ENCODE data around the gene ZFPM1. TPM values are rescaled to one million over a fixed set of nuclear protein-coding genes. Genes with fewer than 3 reads are reported as not detected.

Gene ZFPM1
- total RNA-seq, 3 donors from 2014 or later: 14.2 to 17.3 (median 15.9) TPM

DNA sequence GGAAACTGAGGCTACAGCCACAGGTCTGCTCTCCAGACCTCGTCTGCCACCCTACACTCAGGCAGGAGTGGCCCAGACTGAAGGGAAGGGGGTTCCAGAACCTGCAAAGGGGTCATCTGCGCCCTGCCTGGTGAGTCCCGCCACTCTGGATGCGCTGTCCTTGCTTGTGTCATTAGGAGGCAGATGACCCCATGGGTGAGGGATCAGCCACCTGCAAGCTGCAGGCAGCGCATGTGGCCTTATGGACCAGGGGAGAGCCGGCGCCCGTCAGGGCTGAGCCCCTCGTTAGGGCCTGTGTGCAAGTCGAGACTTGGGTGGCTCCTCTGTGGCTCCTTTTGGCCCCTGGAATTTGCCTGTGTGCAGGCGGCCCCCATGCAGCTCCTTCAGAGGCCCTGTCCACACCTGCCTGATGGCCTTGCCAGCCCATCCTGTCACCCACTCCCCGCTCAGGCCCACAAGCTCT, 5.7 kb downstream of the ZFPM1 start:
- peaks cover 48% of the 10 kb centered on the region for H3K4me1 Mint-ChIP-seq (ENCODE audit: low read depth)

DNA sequence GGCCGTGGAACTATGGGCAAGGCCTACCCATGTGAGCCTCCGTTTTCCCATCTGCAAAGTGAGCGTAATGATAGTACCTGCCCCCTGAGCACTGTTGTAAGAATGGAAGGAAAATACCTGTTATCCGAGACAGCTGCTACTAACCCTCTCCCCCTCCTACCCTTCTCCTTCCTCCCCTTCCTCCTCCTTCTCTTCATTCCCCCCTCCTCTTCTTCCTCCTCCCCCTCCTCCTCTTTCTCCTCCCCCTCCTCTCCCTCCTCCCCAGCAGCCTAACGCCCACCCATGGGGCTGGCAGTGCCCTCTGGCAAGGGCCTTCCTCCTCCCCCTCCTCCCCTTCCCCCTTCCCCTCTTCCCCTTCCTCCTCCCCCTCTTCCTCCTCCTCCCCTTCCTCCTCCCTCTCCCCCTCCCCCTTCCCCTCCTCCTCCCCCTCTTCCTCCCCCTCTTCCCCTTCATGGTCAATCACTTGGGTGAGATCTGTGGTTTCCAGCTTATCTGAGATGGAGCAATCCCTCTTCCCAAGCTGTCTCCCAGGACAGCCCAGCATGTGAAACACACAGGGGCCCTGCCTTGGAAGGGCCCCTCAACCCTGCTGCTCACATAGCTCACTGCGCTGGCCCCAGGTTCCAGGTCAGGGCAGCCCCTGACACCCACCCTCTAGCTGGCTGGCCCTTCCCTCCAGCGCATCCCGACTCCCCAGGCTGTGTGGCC, 6.4 kb downstream of the ZFPM1 start:
- DNase-seq (no peak), ATAC-seq (no peak)
- Mint-ChIP-seq H3K4me3 (no peak overlapping the region), H3K36me3 (ENCODE audit: insufficient read depth) (no peaks in the 10 kb centered on the region), H3K9me3 (no peaks in the 10 kb centered on the region), H3K4me1 (ENCODE audit: low read depth) (peaks cover 56% of the 10 kb centered on the region), H3K27me3 (ENCODE audit: low read depth) (no peaks in the 10 kb centered on the region)

More for the DNA sequence above, 5.7 kb downstream of the ZFPM1 start:
- H3K27me3 Mint-ChIP-seq (ENCODE audit: low read depth): no peaks in the 10 kb centered on the region
- no peak for ATAC-seq
- H3K4me3 Mint-ChIP-seq: no peak overlapping the region
- H3K9me3 Mint-ChIP-seq: no peaks in the 10 kb centered on the region
- no peak for DNase-seq
- H3K36me3 Mint-ChIP-seq (ENCODE audit: insufficient read depth): no peaks in the 10 kb centered on the region

DNA sequence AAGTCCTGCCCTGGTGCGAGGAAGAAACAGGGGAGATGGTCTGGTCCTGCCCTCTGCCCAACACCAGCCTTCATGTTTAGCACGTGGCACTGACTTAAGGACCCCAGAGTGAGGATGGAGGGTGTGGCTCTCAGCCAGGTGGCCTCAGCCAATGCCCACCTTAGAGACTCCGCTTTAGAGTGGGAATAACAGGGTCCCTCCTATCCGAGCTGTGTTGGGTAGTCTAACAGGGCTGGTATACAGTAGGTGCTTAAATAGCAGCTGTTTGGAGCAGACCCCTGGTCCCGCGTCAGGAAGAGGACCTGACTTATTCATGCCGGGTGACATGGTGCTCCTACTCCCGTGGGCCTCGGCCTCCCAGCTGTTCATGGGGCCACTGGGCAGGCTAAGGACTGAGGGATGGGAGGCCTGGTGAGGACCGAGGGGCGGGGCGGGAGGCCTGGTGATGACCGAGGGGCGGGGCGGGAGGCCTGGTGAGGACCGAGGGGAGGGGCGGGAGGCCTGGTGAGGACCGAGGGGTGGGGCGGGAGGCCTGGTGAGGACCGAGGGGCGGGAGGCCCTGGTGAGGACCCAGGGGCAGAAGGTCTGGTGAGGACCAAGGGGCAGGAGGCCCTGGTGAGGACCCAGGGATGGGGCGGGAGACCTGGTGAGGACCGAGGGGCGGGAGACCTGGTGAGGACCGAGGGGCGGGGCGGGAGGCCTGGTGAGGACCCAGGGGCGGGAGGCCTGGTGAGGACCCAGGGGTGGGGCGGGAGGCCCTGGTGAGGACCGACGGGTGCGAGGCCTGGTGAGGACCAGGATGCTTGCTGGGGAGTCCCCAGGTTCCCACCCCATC, 7.6 kb downstream of the ZFPM1 start:
- no peaks in the 10 kb centered on the region for H3K36me3 Mint-ChIP-seq (ENCODE audit: insufficient read depth)
- ATAC-seq (no peak), DNase-seq (no peak)
- H3K9me3 Mint-ChIP-seq: no peaks in the 10 kb centered on the region
- peaks cover 66% of the 10 kb centered on the region for H3K4me1 Mint-ChIP-seq (ENCODE audit: low read depth)
- no peak overlapping the region for H3K4me3 Mint-ChIP-seq
- no peaks in the 10 kb centered on the region for H3K27me3 Mint-ChIP-seq (ENCODE audit: low read depth)

DNA sequence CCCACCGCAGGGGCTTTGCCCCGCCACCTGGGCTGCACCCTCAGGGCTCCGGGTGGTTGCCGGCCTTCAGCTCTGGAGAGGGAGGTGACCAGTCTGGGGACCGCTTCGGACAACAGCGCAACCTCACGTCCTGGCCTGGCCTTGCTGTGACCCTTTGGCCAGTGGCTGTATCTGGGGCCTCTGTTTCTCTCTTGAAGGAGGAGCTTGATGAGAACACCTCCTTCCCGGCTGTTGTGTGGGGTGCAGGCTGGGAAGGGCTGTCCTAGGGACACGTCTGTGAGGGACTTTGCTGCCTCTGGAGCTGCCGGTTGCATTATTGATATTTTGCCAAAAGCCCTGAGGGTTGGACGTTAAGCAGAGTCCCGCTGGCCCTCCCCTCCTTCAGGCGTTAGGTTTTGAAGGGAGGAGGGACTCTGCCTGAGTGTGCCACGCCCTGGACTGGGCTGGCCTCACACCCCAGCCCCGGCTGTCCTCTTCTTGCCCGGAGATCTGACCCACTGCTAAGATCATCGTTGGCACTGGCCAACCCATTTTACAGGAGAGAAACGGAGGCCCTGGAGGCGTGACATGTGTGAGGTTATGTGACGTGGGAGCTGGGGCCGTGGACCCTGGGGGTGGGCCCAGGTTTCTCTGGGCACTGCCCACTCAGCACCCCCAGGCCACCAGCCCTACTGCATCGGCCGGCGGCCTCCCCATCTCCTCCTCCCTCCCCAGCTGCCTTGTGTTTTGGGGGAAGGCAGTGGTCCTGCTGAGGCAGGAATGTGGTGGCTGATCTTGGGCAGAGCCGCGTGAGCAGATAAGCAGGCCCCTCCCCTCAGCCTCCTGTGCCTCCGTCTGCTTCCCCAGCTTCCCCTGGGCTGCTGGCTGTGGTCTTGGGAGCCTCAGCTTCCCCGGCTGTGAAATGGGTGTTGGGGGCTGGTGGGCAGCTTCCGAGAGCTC, 8.5 kb downstream of the ZFPM1 start:
- DNase-seq: no peak
- Mint-ChIP-seq H3K27me3 (ENCODE audit: low read depth) (no peaks in the 10 kb centered on the region), H3K9me3 (no peaks in the 10 kb centered on the region), H3K4me3 (no peak overlapping the region), H3K4me1 (ENCODE audit: low read depth) (peaks cover 69% of the 10 kb centered on the region), H3K36me3 (ENCODE audit: insufficient read depth) (no peaks in the 10 kb centered on the region)
- no peak for ATAC-seq

DNA sequence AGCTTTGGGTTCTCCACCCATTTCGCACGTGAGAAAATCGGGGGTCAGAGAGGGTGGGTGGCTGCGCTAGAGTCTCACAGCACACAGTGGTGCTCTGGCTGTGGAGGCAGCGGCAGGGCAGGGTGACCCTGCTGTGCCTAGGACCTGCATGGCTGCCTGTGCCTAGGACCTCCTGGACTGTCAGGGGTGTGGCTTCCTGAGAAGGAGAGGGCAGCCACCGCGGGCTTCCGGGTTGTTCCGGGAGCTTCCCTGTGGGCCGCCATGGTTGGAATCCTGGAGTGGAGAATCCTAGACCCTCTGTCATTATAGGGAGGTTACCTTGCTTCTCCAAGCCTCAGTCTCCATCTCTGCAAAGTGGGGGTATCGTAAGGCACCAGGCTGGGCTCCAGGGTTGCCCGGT, 9.3 kb downstream of the ZFPM1 start:
- no peaks in the 10 kb centered on the region for H3K36me3 Mint-ChIP-seq (ENCODE audit: insufficient read depth)
- H3K4me3 Mint-ChIP-seq: no peak overlapping the region
- ATAC-seq (no peak), DNase-seq (no peak)
- peaks cover 66% of the 10 kb centered on the region for H3K4me1 Mint-ChIP-seq (ENCODE audit: low read depth)
- no peaks in the 10 kb centered on the region for H3K27me3 Mint-ChIP-seq (ENCODE audit: low read depth)
- no peaks in the 10 kb centered on the region for H3K9me3 Mint-ChIP-seq

DNA sequence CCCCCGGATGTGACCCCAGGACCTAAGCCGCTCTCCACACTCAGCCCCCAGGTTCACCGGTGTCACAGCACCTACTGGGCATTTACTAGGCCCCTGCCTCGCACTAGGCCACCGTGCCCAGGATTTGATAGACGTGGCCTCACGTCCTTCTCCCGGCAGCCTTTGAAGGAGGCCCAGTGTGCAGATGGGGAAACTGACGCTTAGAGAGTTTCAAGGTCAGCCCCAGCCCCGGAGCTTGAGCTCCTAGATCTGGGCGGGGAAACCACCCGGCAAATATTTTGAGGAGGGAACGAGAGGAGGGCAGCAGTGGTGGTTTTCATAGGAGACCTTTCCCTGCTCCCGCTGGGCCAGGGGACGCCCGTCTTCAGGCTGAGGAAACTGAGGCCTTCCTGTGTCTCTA, 10.3 kb downstream of the ZFPM1 start:
- ATAC-seq: no peak
- H3K27me3 Mint-ChIP-seq (ENCODE audit: low read depth): no peaks in the 10 kb centered on the region
- H3K9me3 Mint-ChIP-seq: no peaks in the 10 kb centered on the region
- H3K4me1 Mint-ChIP-seq (ENCODE audit: low read depth): peaks cover 65% of the 10 kb centered on the region
- no peak overlapping the region for H3K4me3 Mint-ChIP-seq
- H3K36me3 Mint-ChIP-seq (ENCODE audit: insufficient read depth): no peaks in the 10 kb centered on the region
- no peak for DNase-seq

DNA sequence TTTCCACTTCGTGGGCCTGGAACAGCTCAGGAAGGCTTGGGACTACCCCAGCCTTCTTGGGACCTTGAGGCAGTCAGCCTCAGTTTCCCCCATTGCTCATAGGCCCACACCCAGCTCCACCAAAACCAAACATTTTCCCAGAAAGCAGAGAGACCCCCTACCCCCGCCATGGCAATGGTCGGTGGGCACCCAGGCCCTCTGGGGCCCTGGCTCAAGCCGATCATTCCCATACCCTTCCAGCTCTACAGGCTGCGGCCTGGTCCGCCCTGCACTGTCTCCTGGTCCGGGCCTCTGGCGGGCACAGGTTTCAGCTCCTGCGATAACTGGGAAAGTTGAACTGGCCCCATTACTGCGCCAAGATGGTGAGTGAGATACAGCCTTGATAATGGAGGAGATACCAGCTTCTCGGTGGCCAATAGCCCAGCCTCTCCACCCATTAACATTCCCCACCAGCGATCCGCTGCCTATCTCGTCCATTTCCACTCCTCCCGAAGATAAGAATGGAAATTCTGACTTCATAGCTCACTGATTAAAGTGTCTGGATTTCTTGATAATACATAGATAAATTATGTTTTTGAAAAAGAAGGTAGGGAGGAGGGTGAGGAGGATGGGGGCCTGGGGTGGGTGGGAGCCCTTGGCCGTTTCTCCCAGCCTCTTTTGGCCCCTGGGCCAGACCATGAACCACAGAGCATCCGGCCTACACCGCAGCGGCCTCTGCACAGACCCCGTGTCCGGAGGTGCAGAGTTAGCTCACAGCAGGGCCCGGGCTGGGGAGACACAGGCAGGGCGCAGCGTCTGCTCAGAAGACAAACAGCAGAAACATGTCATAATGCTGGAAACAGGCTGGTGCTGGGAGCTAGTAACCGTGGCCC, 11.6 kb downstream of the ZFPM1 start:
- DNase-seq (no peak), ATAC-seq (no peak)
- Mint-ChIP-seq H3K9me3 (no peaks in the 10 kb centered on the region), H3K36me3 (ENCODE audit: insufficient read depth) (no peaks in the 10 kb centered on the region), H3K4me1 (ENCODE audit: low read depth) (peaks cover 68% of the 10 kb centered on the region), H3K4me3 (no peak overlapping the region), H3K27me3 (ENCODE audit: low read depth) (no peaks in the 10 kb centered on the region)

DNA sequence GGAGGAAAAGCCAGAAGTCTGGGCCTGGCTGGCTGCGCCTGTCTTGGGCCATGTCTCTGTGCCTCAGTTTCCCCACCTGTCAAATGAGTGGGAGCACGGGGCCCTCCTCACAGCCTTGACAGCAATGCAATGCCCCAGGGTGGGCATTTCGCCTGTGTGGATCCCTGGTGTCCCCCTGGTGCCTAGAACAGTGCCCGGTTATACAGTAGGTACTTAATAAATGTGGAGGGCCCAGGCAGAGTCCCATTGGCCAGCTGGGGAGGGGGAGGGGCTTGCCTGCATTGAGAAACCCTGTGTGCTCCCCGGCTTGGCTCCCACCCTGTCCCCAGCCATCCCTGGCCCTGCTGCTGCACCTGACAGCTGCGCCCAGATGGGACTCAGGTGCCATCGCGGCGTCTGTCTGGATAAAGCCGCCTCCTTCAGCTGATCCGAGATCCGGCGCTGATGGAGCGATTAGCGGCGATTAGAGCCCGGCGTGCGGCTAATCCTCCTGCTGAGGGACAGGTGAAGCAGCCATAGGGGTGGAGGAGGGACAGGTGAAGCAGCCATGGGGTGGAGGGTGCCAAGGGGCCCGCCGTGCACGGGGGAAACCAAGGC, 12.4 kb downstream of the ZFPM1 start:
- Mint-ChIP-seq H3K36me3 (ENCODE audit: insufficient read depth) (no peaks in the 10 kb centered on the region), H3K4me1 (ENCODE audit: low read depth) (peaks cover 70% of the 10 kb centered on the region), H3K4me3 (no peak overlapping the region), H3K9me3 (no peaks in the 10 kb centered on the region), H3K27me3 (ENCODE audit: low read depth) (no peaks in the 10 kb centered on the region)
- DNase-seq: no peak
- ATAC-seq: no peak

DNA sequence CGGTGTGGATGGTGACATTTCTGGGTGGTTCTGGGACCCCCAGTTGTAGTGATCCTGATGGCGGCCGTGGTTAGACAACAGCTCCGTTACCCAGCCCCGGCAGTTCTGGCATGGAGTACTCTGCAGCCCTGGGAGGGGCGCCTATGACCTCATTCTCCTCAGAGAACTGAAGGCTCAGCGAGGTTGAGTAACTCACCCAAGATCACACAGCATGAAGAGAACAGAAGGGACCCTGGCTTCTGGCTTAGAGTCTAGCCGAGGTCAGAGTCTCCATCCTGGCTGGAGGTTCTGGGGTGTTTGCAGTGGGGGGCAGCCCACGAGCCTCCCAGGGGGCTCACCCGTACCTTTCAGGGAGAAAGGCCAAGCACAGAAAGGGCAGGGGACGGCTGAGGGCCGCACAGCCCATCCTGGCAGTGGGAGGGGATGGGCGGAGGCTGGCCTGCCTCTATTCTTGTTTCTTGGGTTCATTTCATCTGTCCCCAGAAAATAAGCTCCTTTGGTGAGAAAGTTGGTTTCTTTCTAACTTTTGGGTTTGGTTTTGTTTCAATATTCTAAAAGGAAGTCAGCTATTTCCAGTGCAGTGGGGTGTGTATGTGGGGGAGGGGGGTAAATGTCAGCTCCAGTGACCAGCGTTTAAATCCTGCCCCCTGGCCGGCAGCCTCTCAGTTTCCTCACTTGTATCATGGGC, 13.2 kb downstream of the ZFPM1 start:
- no peak for DNase-seq
- H3K4me3 Mint-ChIP-seq: peak overlapping the region; percentile 21
- no peaks in the 10 kb centered on the region for H3K9me3 Mint-ChIP-seq
- peak; percentile 35 to 43 for ATAC-seq
- no peaks in the 10 kb centered on the region for H3K27me3 Mint-ChIP-seq (ENCODE audit: low read depth)
- peaks cover 77% of the 10 kb centered on the region for H3K4me1 Mint-ChIP-seq (ENCODE audit: low read depth)
- no peaks in the 10 kb centered on the region for H3K36me3 Mint-ChIP-seq (ENCODE audit: insufficient read depth)

DNA sequence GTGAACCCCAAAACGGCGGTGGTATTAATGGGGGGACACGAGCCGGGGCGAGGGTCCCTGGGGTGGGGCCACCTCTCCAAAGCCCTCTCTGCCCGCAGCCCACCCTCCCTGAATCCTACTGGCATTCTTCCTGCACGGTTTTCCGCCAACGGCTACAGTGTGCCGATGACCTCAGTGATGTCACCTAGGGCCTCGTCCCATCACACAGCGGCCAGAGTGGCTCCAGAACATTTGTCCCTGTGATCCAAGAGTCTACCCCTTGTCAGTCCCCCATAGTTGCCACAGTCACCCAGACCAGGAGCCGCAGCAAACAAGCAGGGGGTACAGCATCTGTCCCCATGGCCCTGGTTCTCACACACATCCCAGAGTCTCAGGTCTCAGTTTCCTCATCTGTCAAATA, 13.9 kb downstream of the ZFPM1 start:
- DNase-seq (no peak), ATAC-seq (no peak)
- Mint-ChIP-seq H3K27me3 (ENCODE audit: low read depth) (no peaks in the 10 kb centered on the region), H3K4me1 (ENCODE audit: low read depth) (peaks cover 72% of the 10 kb centered on the region), H3K36me3 (ENCODE audit: insufficient read depth) (no peaks in the 10 kb centered on the region), H3K4me3 (no peak overlapping the region), H3K9me3 (no peaks in the 10 kb centered on the region)

DNA sequence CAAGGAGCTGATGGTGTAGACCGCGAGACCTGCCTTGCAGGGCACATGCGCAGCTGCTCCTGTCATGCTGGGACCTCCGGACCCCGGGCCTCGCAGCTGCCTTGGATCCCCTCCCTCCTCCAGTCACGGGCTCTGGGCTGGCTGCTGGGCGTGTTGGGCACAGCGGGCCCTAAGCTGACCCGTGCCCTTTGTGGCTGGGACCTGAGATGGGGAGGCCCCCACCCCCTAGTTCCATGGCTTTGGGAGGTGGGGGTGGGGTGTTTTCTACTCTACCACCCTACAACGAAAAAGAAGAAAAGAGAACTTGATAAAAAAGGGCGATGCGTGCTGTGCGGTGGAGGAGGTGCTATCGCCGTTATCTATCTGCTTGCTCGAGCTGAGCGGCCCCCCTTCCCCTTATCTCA, 14.5 kb downstream of the ZFPM1 start:
- H3K4me3 Mint-ChIP-seq: no peak overlapping the region
- H3K36me3 Mint-ChIP-seq (ENCODE audit: insufficient read depth): no peaks in the 10 kb centered on the region
- no peaks in the 10 kb centered on the region for H3K27me3 Mint-ChIP-seq (ENCODE audit: low read depth)
- no peak for DNase-seq
- H3K9me3 Mint-ChIP-seq: no peaks in the 10 kb centered on the region
- no peak for ATAC-seq
- peaks cover 73% of the 10 kb centered on the region for H3K4me1 Mint-ChIP-seq (ENCODE audit: low read depth)

DNA sequence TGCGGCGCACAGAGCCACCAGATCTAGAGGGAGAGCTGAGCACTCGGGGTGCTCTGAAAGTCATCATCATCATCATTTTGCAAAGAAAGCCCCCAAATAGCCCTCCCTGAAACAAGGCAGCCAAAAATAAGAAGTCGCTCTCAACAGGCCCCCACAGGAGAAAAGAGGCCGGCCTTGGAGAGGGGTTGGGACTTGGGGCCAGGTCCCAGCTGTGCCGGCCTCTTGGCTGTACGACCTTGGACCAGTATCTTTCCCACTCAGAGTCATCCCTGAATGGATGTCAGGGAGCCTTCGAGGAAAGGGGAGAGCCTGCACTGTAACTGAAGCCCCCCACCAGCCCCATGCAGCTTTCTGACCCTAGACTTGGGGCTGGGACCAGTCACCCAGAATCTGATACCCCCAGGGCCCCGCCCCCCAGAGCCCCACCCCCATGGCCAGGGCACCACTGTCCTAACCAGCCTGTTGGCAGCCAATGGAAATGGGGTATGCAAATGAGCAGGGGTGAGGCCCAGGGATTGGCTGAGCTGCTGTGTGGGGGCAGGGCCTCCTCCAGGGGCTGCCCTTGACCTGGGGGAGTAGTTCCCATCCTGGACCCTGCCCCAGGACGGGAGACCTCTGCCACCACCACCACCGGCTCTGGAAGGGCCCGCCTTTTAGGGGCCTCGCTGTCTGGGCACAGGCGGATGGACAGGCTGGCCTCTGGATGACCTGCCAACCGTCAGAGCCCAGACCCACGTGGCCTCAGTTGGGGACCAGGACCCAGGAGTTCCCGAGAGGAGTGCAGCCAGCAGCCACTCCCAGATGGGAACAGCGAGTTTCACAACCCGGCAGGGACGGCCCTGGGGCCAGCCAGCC, 15.4 kb downstream of the ZFPM1 start:
- Mint-ChIP-seq H3K9me3 (no peaks in the 10 kb centered on the region), H3K4me1 (ENCODE audit: low read depth) (peaks cover 70% of the 10 kb centered on the region), H3K36me3 (ENCODE audit: insufficient read depth) (no peaks in the 10 kb centered on the region), H3K4me3 (no peak overlapping the region), H3K27me3 (ENCODE audit: low read depth) (no peaks in the 10 kb centered on the region)
- DNase-seq (no peak), ATAC-seq (peak; percentile 49 to 52)

Data from activated T-cell treated with anti-CD3 and anti-CD28 coated beads, Interleukin-2, amount 50 U/mL, for 4 hours (primary cell).